ENCODE measurements around the gene TACC3. TPM values are rescaled to one million over a fixed set of nuclear protein-coding genes. Genes with fewer than 3 reads are reported as not detected.

TACC3 gene
- total RNA-seq, 4 donors from 2014 or later = 19.1 to 138 (median 28.0) TPM

GRCh38 chr4:1772853-1773538 lies 51.7 kb downstream of the TACC3 start:
- Histone ChIP-seq H3K9me3 (no peaks in the 10 kb centered on the region), H3K36me3 (no peaks in the 10 kb centered on the region), H3K27ac (no peak overlapping the region), H3K4me1 (no peaks in the 10 kb centered on the region), H3K27me3 (peaks cover 0 to 9% of the 10 kb centered on the region in 2 donors), H3K4me3 (no peak overlapping the region)
- TF ChIP-seq POLR2A (IDR thresholded peaks at IDR 0.05) = no peak
- TF ChIP-seq CTCF (IDR thresholded peaks at IDR 0.05) = no peak
- DNase-seq = no peak

GRCh38 chr4:1773754-1774153 lies 52.4 kb downstream of the TACC3 start:
- Histone ChIP-seq H3K36me3 (no peaks in the 10 kb centered on the region), H3K27me3 (peaks cover 0 to 2% of the 10 kb centered on the region in 2 donors), H3K4me3 (no peak overlapping the region), H3K4me1 (no peaks in the 10 kb centered on the region), H3K9me3 (no peaks in the 10 kb centered on the region), H3K27ac (no peak overlapping the region)
- no peak for DNase-seq
- TF ChIP-seq POLR2A (IDR thresholded peaks at IDR 0.05) = no peak
- no peak for TF ChIP-seq CTCF (IDR thresholded peaks at IDR 0.05)

GRCh38 chr4:1775731-1776500 lies 54.6 kb downstream of the TACC3 start:
- Histone ChIP-seq H3K9me3 (no peaks in the 10 kb centered on the region), H3K4me1 (no peaks in the 10 kb centered on the region), H3K36me3 (no peaks in the 10 kb centered on the region), H3K4me3 (no peak overlapping the region), H3K27me3 (no peaks in the 10 kb centered on the region), H3K27ac (no peak overlapping the region)
- no peak for TF ChIP-seq POLR2A (IDR thresholded peaks at IDR 0.05)
- TF ChIP-seq CTCF (IDR thresholded peaks at IDR 0.05) = no peak
- no peak for DNase-seq

GRCh38 chr4:1776521-1777161 lies 55.3 kb downstream of the TACC3 start:
- Histone ChIP-seq H3K9me3 (no peaks in the 10 kb centered on the region), H3K27ac (no peak overlapping the region)
- DNase-seq = no peak

More at GRCh38 chr4:1776521-1777161, 55.3 kb downstream of the TACC3 start:
- H3K4me3 ChIP-seq = no peak overlapping the region
- TF ChIP-seq CTCF (IDR thresholded peaks at IDR 0.05) = no peak
- no peaks in the 10 kb centered on the region for H3K36me3 ChIP-seq
- H3K4me1 ChIP-seq = no peaks in the 10 kb centered on the region
- no peaks in the 10 kb centered on the region for H3K27me3 ChIP-seq

Measured in Peyer's patch (tissue), 4 donors.